RWPE2 (cell line): ENCODE results near the gene EP300.
"Not testable (repeated sequence)": the region's sequence is repeated elsewhere in the genome, so short reads cannot be mapped to it uniquely, and the experiment has no call there.

ENCODE experiments used
- ATAC-seq: fragments of 200-7000 bp; cut with Tn5 transposase; 3 replicates; pipeline ENCODE4 v1.9.1; 2021; ENCODE audit warnings: low read depth
- DNase-seq: peaks from one replicate; pipeline ENCODE4 v3.0.0-alpha.2; 2020; ENCODE audit warnings: low spot score
- H3K27ac ChIP-seq: fragments of 450-650 bp; 2 replicates; pipeline ENCODE4 v1.5.1; 2017; ENCODE audit warnings: mild to moderate bottlenecking; ENCODE audit not compliant: poor library complexity, severe bottlenecking
- H3K27me3 ChIP-seq: fragments of 250-450 bp; sonication (Bioruptor Pico); 2 replicates; pipeline ENCODE4 v1.5.1; 2021; ENCODE audit warnings: mild to moderate bottlenecking, moderate library complexity; ENCODE audit not compliant: insufficient read depth, poor library complexity, severe bottlenecking
- H3K36me3 ChIP-seq: fragments of 250-450 bp; sonication (Bioruptor Pico); 2 replicates; pipeline ENCODE4 v1.5.1; 2020; ENCODE audit warnings: low read depth, mild to moderate bottlenecking, moderate library complexity
- H3K4me1 ChIP-seq: fragments of 250-450 bp; sonication (Bioruptor Pico); 2 replicates; pipeline ENCODE4 v1.5.1; 2021; ENCODE audit warnings: mild to moderate bottlenecking, moderate library complexity; ENCODE audit not compliant: insufficient read depth, poor library complexity, severe bottlenecking
- H3K4me3 ChIP-seq: fragments of 250-450 bp; sonication (Bioruptor Pico); 2 replicates; pipeline ENCODE4 v1.5.1; 2021; ENCODE audit warnings: mild to moderate bottlenecking, moderate library complexity; ENCODE audit not compliant: severe bottlenecking
- H3K9me3 ChIP-seq: fragments of 250-450 bp; sonication (Bioruptor Pico); 2 replicates; pipeline ENCODE4 v1.5.1; 2021; ENCODE audit warnings: mild to moderate bottlenecking, moderate library complexity; ENCODE audit not compliant: severe bottlenecking
- CTCF ChIP-seq: fragments of 450-650 bp; IDR thresholded peaks from one replicate; pipeline ENCODE4 v1.5.1; 2017; ENCODE audit warnings: mild to moderate bottlenecking, moderate library complexity; ENCODE audit not compliant: poor library complexity, severe bottlenecking

Gene EP300

GRCh38 chr22:41178425-41178975 is 86.1 kb downstream of the EP300 start:
- DNase-seq (no peak), ATAC-seq (no peak)
- Histone ChIP-seq H3K4me1 (peaks cover 8% of the 10 kb centered on the region), H3K27me3 (no peaks in the 10 kb centered on the region), H3K27ac (no peak overlapping the region), H3K4me3 (no peak overlapping the region), H3K9me3 (no peaks in the 10 kb centered on the region), H3K36me3 (peaks cover 50% of the 10 kb centered on the region)
- TF ChIP-seq CTCF, result no peak

GRCh38 chr22:41180362-41180761 is 88.0 kb downstream of the EP300 start:
- H3K27ac ChIP-seq, H3K4me3 ChIP-seq, ATAC-seq, DNase-seq, H3K4me1 ChIP-seq, H3K27me3 ChIP-seq, H3K9me3 ChIP-seq: not testable (repeated sequence)
- peaks cover 32% of the 10 kb centered on the region for H3K36me3 ChIP-seq

GRCh38 chr22:41180926-41181325 is 88.5 kb downstream of the EP300 start:
- peaks cover 8% of the 10 kb centered on the region for H3K4me1 ChIP-seq
- ATAC-seq (no peak), DNase-seq (no peak)
- H3K4me3 ChIP-seq, result no peak overlapping the region
- H3K27me3 ChIP-seq, result no peaks in the 10 kb centered on the region
- H3K36me3 ChIP-seq, result peaks cover 26% of the 10 kb centered on the region
- peak overlapping the region; percentile 39 for H3K27ac ChIP-seq
- TF ChIP-seq CTCF, result no peak
- H3K9me3 ChIP-seq, result no peaks in the 10 kb centered on the region

DNA sequence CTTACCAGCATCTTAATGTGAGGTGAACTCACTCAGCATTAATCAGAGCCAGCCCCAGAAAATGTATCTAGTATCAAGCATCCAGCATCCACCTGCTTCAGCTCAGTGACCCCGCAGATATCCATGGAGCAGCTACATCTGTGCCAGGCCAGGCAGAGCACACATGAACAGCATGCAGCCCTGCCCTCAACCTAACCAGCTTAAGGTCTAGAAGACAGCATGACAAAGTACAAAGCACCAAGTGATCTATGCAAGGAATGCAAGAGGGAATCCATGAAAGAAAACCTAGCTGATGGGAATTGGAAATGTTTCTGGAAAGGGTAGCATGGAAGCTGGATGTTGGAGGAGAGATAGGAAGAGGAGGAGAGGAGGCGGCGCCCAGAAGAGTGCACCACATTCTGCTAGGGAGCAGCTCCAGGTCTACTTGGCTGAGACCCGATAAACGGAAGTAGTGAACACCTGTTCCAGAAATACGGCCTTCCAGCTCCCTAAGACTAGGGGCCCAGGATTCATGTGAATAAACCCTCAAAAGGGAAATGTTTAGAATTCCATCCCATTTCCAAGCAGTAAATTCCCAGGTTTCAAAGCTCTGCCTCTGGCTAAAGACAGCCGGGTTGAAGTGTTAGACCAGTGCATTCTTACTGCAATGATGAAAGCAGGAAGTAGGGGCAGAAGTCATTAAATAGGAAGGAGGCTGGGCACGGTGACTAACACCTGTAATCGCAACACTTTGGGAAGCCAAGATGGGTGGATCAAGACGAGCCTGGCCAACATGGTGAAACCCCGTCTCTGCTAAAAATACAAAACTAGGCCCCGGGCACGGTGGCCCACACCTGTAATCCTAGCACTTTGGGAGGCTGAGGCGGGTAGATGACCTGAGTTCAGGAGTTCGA is 89.2 kb downstream of the EP300 start:
- Histone ChIP-seq H3K4me3 (no peak overlapping the region), H3K27ac (peak overlapping the region; percentile 39), H3K9me3 (no peaks in the 10 kb centered on the region), H3K4me1 (peaks cover 8% of the 10 kb centered on the region), H3K36me3 (peaks cover 19% of the 10 kb centered on the region), H3K27me3 (no peaks in the 10 kb centered on the region)
- ATAC-seq, result peak; percentile 82
- TF ChIP-seq CTCF, result no peak
- DNase-seq, result no peak

DNA sequence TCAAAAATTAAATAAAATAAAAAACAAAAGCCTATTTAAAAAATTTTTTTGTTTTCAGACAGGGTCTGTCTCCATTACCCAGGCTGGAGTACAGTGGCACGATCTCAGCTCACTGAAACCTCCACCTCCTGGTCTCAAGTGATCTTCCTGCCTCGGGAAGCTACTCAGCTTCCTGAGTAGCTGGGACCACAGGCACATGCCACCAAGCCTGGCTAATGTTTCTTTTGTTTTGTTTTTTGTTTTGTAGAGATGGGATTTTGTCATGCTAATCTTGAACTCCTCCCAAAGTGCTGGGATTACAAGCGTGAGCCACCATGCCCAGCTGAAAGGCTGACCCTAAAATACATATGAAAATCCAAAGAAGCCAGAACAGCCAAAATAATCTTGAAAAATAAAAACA is 92.3 kb downstream of the EP300 start:
- H3K36me3 ChIP-seq, result no peaks in the 10 kb centered on the region
- H3K27ac ChIP-seq, result no peak overlapping the region
- no peak for TF ChIP-seq CTCF
- peaks cover 8% of the 10 kb centered on the region for H3K4me1 ChIP-seq
- no peaks in the 10 kb centered on the region for H3K9me3 ChIP-seq
- no peak for ATAC-seq
- no peak for DNase-seq
- H3K4me3 ChIP-seq, result no peak overlapping the region
- no peaks in the 10 kb centered on the region for H3K27me3 ChIP-seq
